HT-29 (cell line): ENCODE measurements around the gene DFFB. TPM values are rescaled to one million over a fixed set of nuclear protein-coding genes. Genes with fewer than 3 reads are reported as not detected.
A peak's percentile ranks its signal among the peaks of the same experiment; 100 is the strongest.
"Not testable (repeated sequence)": the region's sequence is repeated elsewhere in the genome, so short reads cannot be mapped to it uniquely, and the experiment has no call there.

Experiments used
- DNase-seq: peaks from one replicate; pipeline ENCODE4 v3.0.0-alpha.2; 2015; ENCODE audit warnings: low spot score
- total RNA-seq: library from RNA; depleted of rRNA; stranded (reverse); fragments of >200 nt; shearing (Covaris generic); gene quantifications from 2 replicates; pipeline ENCODE4 v1.2.3, GENCODE V29; 2014

Gene DFFB
- total RNA-seq, 1 experiment from 2014 or later: 12.9 TPM

DNA sequence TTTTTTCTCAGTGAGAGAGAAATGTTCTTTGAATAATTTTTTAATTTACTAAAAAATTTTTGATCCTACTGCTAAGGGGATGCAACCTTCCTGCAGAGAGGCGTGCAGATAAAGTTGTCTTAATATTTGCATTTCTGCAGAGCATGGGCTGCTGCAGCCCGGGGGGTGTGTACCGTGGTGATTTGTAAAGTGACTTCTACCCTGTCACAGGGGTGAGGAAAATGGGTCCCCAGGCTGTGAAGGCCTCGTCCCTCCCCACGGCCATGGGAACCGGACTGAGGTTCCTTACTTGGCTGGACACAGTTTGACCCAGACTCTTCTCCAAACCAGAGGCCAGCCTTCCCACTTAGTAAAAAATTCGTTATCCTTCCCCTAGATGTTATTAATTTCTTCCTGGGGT lies 52.3 kb downstream of the DFFB start:
- no peak for DNase-seq

DNA sequence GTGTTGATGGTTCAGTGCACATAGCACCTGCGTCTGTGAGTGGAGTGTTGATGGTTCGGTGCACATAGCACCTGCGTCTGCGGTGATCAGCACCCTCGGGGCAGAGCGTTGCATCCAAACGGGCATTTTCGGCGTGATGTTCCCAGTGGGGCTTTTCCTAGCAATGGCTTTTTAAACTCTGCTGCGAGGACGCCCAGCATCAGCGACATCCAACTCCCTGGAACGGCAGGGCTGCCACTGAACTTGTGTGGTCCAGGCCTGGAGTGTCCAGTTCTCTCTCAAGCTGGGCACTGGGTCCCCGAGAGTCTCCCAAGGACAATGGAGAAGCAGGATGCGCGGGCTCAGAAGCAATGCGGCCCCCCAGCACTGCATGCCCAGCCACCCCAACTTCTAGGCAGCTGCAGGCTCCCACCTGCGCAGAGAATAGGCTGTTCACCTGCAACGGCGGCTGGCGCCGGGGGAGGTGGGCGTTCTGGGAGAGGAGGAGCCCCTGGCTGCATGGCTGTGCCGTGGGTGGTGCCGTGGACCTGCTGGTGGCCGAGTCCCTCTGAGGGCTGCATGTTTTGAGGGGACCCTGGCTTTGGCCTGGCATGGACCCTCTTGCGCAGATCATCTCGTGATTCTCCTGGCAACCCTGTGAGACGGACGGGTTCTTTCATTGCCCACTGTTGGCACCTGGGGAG lies 52.9 kb downstream of the DFFB start:
- no peak for DNase-seq

DNA sequence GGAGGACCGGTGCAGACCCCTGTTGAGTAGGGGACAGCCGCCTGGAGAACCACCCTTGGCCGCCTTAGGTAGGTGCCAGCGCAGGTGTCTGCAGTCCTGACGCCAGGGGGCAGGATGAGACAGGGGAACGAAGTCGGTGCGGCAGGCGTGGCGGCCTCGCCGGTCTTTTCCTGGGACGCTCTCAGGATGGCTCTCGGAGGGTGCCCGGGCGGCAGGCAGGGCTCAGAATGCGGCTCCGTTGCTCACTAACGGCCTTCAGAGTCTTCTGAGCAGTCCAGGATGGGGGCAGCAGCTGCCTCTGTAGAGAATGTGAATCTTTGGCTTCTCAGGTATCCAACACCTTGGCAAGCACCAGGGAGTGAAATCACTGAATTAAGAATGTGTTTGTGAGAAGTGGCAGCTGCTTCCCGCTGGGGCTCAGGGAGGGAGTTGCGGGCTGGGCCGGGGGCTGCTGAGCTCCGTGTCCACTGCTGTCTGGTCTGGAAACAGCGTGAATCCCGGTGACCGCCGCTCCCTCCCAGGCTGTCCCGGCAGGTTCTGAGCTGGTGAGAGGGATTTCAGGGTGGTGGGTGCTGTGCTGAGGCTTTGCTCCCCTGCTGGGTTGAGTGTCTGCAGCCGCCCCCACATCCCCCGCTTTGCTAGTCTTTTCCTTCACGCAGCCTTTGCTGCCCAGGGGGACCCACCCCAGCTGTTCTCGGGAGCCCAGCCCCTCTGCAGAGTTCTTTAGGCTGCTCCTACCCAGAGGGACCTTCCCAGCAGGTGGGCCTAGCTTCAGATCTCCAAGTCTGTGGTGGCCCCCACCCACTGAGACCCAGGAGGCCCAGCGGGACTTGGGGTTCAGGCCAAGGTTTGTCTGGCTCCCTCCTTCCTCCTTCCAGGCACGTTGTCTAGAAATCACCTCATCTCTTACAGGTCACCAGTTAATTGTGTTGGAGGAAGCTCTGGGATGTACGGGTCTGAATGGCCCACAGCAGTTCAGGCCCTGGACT lies 53.9 kb downstream of the DFFB start:
- DNase-seq: peak; percentile 83

DNA sequence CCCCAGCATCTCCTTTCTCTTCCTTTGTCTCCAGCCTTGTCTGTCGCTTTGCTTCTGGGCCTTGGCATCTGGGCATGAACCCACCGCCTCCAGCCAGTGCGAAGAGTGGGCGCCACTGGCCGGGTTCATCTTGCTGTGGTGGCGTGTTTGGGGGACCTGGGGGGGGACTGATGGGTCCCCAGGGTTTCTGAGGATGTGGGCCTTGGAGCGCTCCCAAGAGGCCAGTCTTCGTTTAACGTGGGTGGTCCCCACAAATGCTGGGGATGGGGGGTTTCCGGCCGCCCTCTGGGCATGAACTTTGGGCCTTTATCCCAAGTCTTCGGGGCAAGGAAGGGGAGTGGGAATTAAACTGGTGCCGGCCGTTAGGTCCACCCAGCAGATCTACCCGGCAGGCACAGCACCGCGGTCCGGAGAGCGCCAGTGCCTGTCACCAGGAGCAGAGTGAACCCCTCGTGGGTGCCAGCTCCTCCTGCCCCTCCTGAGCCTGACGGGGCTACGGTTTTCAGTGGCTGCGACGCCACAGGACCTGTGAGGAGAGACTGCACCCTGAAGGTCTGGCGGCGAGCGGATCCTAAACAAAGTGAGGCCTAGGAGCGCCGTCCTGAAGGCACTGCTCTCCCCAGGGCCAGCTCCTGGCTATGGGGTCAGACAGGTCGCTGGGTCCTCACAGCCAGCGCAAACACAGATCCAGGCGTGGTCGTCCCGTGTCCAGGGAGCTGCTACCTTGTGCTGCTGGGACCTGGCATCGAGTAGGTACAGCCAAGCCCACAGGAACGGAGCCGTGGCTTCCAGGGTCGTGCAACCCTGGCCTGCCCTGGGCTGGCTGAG lies 54.9 kb downstream of the DFFB start:
- DNase-seq: no peak

- DNase-seq: no peak
Measured at GRCh38 chr1:3912809-3913685, 55.8 kb downstream of the DFFB start.

- no peak for DNase-seq
Measured at GRCh38 chr1:3914331-3914851, 57.1 kb downstream of the DFFB start.

- no peak for DNase-seq
Measured at GRCh38 chr1:3914911-3915310, 57.6 kb downstream of the DFFB start.

GRCh38 chr1:3915551-3916121 lies 58.4 kb downstream of the DFFB start:
- no peak for DNase-seq

DNA sequence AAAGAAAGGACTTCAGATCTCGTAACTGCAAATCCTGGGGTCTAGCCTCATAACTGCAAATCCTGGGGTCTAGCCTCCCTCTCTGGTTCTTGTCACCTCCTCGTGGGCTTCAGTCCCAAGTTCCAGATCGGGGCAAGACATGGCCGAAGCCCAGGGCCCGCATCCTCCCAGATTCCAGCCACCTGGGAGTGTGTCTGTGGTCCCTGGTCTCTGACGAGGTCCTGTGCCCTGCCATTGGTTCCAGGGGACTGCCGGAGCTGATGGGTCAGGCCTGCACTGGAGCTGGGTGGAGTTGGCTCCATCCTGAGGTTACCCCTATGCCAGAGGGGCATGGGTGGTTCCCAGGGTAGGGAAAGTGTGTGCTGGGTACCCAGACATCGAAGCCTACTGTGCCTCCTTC lies 60.5 kb downstream of the DFFB start:
- no peak for DNase-seq

DNA sequence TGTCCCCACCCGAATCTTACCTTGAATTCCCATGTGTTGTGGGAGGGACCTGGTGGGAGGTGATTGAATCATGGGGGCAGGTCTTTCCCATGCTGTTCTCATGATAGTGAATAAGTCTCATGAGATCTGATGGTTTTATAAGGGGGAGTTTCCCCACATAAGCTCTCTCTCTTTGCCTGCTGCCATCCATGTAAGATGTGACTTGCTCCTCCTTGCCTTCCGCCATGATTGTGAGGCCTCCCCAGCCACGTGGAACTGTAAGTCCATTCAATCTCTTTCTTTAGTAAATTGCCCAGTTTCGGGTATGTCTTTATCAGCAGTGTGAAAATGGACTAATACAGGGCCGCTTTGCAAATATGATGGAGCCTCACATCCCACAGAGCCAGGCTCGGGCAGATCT lies 61.1 kb downstream of the DFFB start:
- not testable (repeated sequence) for DNase-seq

DNA sequence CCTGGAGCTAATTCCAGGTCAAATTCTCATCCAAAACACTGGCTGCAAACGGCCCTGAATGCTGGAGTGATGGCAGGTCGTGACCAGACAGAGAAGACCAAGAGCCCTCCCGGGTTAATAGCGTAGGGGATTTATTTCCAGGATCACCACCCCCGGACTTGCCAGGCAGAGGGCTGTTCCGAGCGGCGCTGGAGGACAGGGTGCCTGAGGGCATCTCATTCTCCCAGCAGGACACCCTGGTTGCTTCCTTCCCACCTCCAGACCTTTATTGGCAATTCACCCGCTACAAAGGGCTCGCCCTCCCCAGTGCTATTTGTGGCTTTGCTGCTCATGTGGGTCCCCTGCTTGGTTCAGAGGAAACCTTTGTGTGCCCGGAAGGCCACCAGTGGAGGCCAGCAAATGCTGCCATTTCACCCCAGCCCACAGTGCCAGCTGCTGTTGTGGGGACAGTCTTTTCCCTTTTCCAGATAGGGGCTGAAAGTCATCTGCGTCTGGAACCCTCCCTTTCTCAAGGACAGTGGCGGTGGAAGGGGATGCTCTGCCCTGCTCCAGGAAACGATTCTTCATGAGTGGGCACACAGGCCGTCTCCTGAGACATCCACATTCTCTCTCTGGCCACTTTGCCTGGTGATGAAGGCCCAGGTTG lies 61.8 kb downstream of the DFFB start:
- DNase-seq: no peak

GRCh38 chr1:3919706-3920105 lies 62.4 kb downstream of the DFFB start:
- no peak for DNase-seq

GRCh38 chr1:3921765-3922164 lies 64.5 kb downstream of the DFFB start:
- DNase-seq: no peak

DNA sequence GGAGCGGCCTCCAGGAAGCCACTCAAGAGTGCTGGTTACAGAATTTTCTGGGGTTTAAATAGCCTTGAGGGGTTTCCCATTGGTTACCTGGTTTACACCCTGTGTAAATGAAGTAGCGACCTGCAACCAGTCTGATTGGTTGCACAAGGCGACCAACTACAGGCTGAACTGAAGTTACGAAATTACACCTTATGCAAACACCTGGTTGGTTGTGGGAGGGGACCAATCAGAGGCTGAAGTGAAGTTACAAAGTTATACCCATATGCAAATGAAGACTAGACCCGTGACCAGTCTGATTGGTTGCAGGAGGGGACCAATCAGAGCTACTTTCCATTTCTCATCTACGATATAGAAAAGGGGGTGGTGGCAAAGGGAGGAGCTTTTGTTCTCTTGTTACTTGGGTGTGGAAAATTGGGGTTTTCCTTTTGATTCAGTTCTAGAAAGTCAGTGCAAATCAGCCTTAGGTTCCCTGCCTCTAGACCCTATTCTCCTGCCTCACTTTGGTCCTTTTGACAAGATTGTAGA lies 65.0 kb downstream of the DFFB start:
- no peak for DNase-seq

DNA sequence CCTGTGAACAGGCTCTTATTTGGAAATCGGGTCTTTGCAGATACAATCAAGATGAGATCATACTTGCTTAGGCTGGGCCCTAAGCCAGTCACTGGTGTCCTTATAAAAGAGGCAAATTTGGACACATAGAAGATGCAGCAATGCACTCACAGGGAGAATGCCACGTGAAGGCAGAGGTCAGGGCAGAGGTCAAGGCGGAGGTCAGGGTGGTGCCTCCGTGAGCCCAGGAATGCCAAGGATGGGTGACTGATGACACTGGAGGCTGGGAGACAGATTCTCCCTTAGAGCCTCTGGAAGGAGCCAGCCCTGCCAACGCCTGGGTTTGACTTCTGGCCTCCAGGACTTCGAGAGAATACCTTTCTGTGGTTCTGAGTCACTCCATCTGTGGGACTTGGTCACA lies 65.6 kb downstream of the DFFB start:
- no peak for DNase-seq

DNA sequence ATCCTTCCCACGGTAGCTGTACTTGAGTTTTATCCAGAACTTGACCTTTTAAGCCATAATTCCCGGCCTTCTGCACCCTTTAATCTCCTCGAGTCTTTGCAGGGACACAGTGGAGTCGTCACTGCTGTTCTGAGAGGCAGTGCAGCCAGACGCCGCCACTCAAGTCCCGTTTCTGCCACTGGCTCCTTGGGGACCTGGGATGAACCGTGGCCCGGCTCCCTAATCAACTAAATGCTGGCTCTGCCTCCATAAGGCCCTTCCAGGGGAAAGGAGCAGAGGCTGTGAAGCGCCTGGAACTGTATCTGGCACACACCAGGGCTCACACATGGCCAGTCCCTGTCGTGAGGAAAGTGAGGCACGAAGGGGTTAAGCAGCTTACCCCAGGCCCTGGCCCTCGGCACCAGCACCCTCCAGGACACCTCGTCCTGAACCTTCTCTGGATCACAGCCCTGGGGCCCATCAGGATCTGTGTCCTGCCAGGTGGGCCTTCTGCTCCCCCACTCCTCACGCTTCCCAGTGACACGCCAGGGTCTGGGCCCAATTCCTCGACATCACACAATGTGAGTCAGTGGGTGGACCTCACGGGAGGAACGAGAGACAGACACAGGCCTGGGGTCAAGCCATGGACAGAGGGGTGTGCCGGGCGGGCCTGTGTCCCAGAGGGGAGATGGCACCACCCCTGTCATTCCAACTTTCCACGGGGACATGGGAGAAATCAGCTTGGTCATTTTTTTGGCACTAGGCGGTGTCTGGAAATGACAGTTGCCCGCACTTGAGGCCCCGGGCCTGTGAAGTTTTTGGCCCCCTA lies 66.3 kb downstream of the DFFB start:
- DNase-seq: no peak

DNA sequence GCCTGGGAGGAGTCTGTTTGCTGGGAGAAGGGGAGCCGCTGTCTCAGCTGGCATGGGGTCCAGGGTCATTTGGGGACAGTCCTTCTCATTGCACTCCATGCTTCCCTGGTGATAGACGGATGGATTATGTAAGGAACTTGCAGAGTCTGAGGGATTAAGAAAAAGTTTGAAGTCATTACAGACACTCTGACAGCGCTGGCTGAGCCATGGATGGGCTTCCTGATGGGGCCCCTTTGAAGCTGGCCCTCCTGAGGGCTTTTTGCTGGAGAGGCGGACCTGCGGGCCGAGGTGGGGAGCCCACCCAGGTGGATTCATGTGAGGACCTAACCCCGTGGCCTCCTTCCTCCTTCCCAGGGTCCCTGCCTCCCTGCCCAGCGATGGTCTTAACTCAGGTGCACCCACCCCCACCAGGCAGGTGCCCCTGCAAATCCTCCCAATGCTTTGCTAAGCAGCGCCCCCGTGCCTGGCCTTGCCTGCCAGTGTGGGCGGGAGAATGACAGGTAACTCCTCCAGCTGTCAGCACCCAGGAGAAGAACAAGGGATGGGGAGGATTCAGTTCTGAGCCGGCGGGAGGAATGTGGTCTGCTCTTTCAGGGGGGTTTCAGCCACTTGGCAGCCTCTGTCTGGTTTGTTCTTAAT lies 67.0 kb downstream of the DFFB start:
- DNase-seq: no peak

DNA sequence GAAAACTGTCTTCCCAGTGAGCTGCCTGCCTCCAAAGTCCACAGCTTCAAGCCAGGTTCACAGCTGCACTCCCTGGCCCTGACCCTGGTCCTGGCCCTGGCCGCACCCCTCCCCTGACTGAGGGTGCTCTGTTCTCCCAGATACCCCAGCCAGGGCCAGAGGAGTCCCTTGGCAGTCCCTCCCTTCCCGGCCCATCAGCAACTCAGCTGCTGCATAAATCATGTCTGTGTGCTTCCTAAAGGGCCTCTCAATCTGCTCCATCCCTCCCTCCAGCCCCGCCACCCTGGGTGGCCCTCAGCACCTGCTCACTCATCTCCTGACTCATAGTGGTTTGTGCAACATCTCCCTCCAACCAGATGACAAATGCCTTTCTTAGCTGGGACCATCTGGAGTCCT lies 67.5 kb downstream of the DFFB start:
- no peak for DNase-seq
